PFSK-1 (cell line): Measurements from ENCODE around the gene HDC.

Experiments used
- FOXP2 ChIP-seq: optimal IDR thresholded peaks from 2 replicates; pipeline ENCODE3; 2011; ENCODE audit warnings: borderline replicate concordance, control low read depth, inconsistent platforms; ENCODE audit not compliant: insufficient read depth; ENCODE audit errors: extremely low read length, extremely low read depth
- POLR2AphosphoS5 ChIP-seq: IDR thresholded peaks from 2 replicates; pipeline ENCODE4 v1.6.1; 2012; ENCODE audit warnings: low read depth, mild to moderate bottlenecking, control low read depth, low read length, moderate library complexity
- SIN3A ChIP-seq: IDR thresholded peaks from 2 replicates; pipeline ENCODE4 v1.6.1; 2012; ENCODE audit warnings: mild to moderate bottlenecking, low read length, moderate library complexity, borderline replicate concordance; ENCODE audit not compliant: insufficient read depth
- TAF1 ChIP-seq: IDR thresholded peaks from 2 replicates; pipeline ENCODE4 v1.6.1; 2012; ENCODE audit warnings: low read length, control low read depth, borderline replicate concordance; ENCODE audit not compliant: insufficient read depth
- TF ChIP-seq, protein P1 (sequence below), 2 experiments: IDR thresholded peaks; 2 replicates each; pipeline versions ENCODE4 v1.6.1 to v1.8.0; 2011 to 2012; ENCODE audit warnings: low read depth in 2 of 2, low read length in 2 of 2, control low read depth in 1 of 2, inconsistent platforms in 1 of 2, mild to moderate bottlenecking in 1 of 2, moderate library complexity in 1 of 2; ENCODE audit not compliant: insufficient read depth in 1 of 2

The HDC gene

GRCh38 chr15:50298340-50298739 is 32.8 kb upstream of the HDC start:
- TF ChIP-seq POLR2AphosphoS5 (no peak), TAF1 (no peak), FOXP2 (no peak), SIN3A (no peak)
- TF ChIP-seq, protein P1, sequence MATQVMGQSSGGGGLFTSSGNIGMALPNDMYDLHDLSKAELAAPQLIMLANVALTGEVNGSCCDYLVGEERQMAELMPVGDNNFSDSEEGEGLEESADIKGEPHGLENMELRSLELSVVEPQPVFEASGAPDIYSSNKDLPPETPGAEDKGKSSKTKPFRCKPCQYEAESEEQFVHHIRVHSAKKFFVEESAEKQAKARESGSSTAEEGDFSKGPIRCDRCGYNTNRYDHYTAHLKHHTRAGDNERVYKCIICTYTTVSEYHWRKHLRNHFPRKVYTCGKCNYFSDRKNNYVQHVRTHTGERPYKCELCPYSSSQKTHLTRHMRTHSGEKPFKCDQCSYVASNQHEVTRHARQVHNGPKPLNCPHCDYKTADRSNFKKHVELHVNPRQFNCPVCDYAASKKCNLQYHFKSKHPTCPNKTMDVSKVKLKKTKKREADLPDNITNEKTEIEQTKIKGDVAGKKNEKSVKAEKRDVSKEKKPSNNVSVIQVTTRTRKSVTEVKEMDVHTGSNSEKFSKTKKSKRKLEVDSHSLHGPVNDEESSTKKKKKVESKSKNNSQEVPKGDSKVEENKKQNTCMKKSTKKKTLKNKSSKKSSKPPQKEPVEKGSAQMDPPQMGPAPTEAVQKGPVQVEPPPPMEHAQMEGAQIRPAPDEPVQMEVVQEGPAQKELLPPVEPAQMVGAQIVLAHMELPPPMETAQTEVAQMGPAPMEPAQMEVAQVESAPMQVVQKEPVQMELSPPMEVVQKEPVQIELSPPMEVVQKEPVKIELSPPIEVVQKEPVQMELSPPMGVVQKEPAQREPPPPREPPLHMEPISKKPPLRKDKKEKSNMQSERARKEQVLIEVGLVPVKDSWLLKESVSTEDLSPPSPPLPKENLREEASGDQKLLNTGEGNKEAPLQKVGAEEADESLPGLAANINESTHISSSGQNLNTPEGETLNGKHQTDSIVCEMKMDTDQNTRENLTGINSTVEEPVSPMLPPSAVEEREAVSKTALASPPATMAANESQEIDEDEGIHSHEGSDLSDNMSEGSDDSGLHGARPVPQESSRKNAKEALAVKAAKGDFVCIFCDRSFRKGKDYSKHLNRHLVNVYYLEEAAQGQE (IDR thresholded peaks at IDR 0.05; ENCODE audit: insufficient read depth in 1 of 2, low read depth in 2 of 2, low read length in 2 of 2) = no peak

DNA sequence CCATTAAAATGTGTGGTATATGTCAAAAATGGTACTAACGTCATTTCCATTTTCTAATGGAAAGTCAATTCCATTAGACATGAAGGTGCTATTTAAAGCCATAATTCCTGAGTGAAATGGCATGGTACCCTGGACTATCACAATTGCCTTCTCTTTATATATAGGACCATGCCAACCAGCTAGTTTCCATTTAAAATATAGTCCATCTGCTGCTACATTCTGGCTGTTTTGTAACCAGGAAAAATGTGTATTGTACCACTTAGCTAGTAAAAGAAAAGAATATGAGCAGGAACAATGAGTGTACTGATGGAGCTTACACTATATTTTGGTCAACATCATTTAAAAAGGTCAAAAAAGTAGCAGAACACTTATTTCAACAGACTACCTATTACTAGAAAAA is 30.4 kb upstream of the HDC start:
- TF ChIP-seq TAF1 = no peak
- TF ChIP-seq, protein P1 (IDR thresholded peaks at IDR 0.05; ENCODE audit: insufficient read depth in 1 of 2, low read depth in 2 of 2, low read length in 2 of 2) = no peak
- TF ChIP-seq POLR2AphosphoS5 = no peak
- TF ChIP-seq FOXP2 = no peak
- TF ChIP-seq SIN3A = no peak

DNA sequence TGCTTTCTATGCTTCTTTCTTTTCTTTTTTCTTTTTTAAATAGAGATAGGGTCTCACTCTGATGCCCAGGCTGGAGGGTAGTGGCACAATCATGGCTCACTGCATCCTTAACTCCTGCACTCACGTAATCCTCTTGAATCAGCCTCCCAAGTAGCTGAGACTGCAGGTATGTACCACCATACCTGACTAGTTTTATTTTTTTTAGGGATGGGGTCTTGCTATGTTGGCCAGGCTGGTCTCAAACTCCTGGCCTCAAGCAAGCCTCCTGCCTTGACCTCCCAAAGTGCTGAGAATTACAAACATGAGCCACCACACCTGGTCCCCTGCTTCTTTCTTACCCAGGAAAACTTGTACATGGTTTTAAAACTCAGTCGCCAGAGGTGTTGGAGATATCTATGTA is 24.2 kb upstream of the HDC start:
- TF ChIP-seq TAF1 = no peak
- TF ChIP-seq, protein P1 (IDR thresholded peaks at IDR 0.05; ENCODE audit: insufficient read depth in 1 of 2, low read depth in 2 of 2, low read length in 2 of 2) = no peak
- no peak for TF ChIP-seq FOXP2
- TF ChIP-seq SIN3A = no peak
- no peak for TF ChIP-seq POLR2AphosphoS5

GRCh38 chr15:50287324-50288116 is 22.0 kb upstream of the HDC start:
- TF ChIP-seq, protein P1 (IDR thresholded peaks at IDR 0.05; ENCODE audit: insufficient read depth in 1 of 2, low read depth in 2 of 2, low read length in 2 of 2) = no peak
- TF ChIP-seq SIN3A (no peak), FOXP2 (no peak), TAF1 (no peak), POLR2AphosphoS5 (no peak)

- no peak for TF ChIP-seq TAF1
Observed at GRCh38 chr15:50281427-50281826, 15.9 kb upstream of the HDC start.
